Glomerular visceral epithelial cell (primary cell): ENCODE data around the gene RSPO3.
"Not testable (repeated sequence)": the region's sequence is repeated elsewhere in the genome, so short reads cannot be mapped to it uniquely, and the experiment has no call there.

Experiments
- DNase-seq: peaks from one replicate; pipeline ENCODE4 v3.0.0-alpha.2; 2016; ENCODE audit errors: extremely low spot score

The RSPO3 gene

GRCh38 chr6:127118298-127119101 is at the start of gene RSPO3:
TSS of gene RSPO3 (plus strand) at chr6:127118671. CDS start at chr6:127119193, 522 bp downstream.
- DNase-seq = peak; percentile 44

GRCh38 chr6:127069659-127070279 is 48.7 kb upstream of the RSPO3 start:
- peak; percentile 27 for DNase-seq

GRCh38 chr6:127073222-127073621 is 45.2 kb upstream of the RSPO3 start:
- no peak for DNase-seq

- no peak for DNase-seq
These were observed 42.0 kb upstream of the RSPO3 start for GRCh38 chr6:127076466-127076865.

- no peak for DNase-seq
These were observed 40.6 kb upstream of the RSPO3 start for GRCh38 chr6:127077886-127078285.

- DNase-seq = no peak
These were observed 39.8 kb upstream of the RSPO3 start for GRCh38 chr6:127078669-127079068.

GRCh38 chr6:127079681-127080080 is 38.8 kb upstream of the RSPO3 start:
- DNase-seq = no peak

GRCh38 chr6:127080081-127080480 is 38.4 kb upstream of the RSPO3 start:
- no peak for DNase-seq

GRCh38 chr6:127083231-127083962 is 35.1 kb upstream of the RSPO3 start:
- no peak for DNase-seq

GRCh38 chr6:127083963-127084310 is 34.5 kb upstream of the RSPO3 start:
- no peak for DNase-seq

- DNase-seq = no peak
These were observed 33.3 kb upstream of the RSPO3 start for GRCh38 chr6:127085181-127085580.

GRCh38 chr6:127090051-127090450 is 28.4 kb upstream of the RSPO3 start:
- no peak for DNase-seq

GRCh38 chr6:127092466-127092865 is 26.0 kb upstream of the RSPO3 start:
- DNase-seq = peak; percentile 16

GRCh38 chr6:127094791-127095190 is 23.7 kb upstream of the RSPO3 start:
- DNase-seq = no peak

GRCh38 chr6:127096167-127096566 is 22.3 kb upstream of the RSPO3 start:
- no peak for DNase-seq

GRCh38 chr6:127097442-127097841 is 21.0 kb upstream of the RSPO3 start:
- not testable (repeated sequence) for DNase-seq

- no peak for DNase-seq
These were observed 17.8 kb upstream of the RSPO3 start for GRCh38 chr6:127100510-127101140.

- peak; percentile 70 for DNase-seq
These were observed 16.2 kb upstream of the RSPO3 start for GRCh38 chr6:127102299-127102698.

- no peak for DNase-seq
These were observed 15.6 kb upstream of the RSPO3 start for GRCh38 chr6:127102859-127103258.

GRCh38 chr6:127103482-127103881 is 15.0 kb upstream of the RSPO3 start:
- no peak for DNase-seq

GRCh38 chr6:127107916-127108315 is 10.6 kb upstream of the RSPO3 start:
- DNase-seq = no peak

GRCh38 chr6:127110712-127111111 is 7.8 kb upstream of the RSPO3 start:
- no peak for DNase-seq
